HG03575 (cell line): Measurements from ENCODE around the gene MRO.
"Not testable (repeated sequence)": the region's sequence is repeated elsewhere in the genome, so short reads cannot be mapped to it uniquely, and the experiment has no call there.

Experiments used
- ATAC-seq: cut with Tn5 transposase; IDR thresholded peaks from one replicate; pipeline ENCODE4 v1.9.1; 2021; ENCODE audit not compliant: unreplicated experiment, insufficient number of reproducible peaks, low FRiP score; ENCODE audit errors: extremely low read depth

Gene MRO

GRCh38 chr18:50819728-50820378 is at the start of gene MRO:
MRO (minus strand) TSS chr18:50820016; CDS start chr18:50809400, 10,616 bp downstream.
- peak; percentile 71 for ATAC-seq

- no peak for ATAC-seq
Measured at GRCh38 chr18:50869150-50869549, 49.3 kb upstream of the MRO start.

- no peak for ATAC-seq
Measured at GRCh38 chr18:50866765-50867164, 46.9 kb upstream of the MRO start.

GRCh38 chr18:50863840-50864375 is 44.1 kb upstream of the MRO start:
- ATAC-seq, result no peak

GRCh38 chr18:50862401-50862800 is 42.6 kb upstream of the MRO start:
- ATAC-seq, result no peak

- no peak for ATAC-seq
Measured at GRCh38 chr18:50861617-50862016, 41.8 kb upstream of the MRO start.

GRCh38 chr18:50859793-50860555 is 40.2 kb upstream of the MRO start:
- no peak for ATAC-seq

- ATAC-seq, result no peak
Measured at GRCh38 chr18:50857694-50858093, 37.9 kb upstream of the MRO start.

GRCh38 chr18:50857166-50857565 is 37.4 kb upstream of the MRO start:
- ATAC-seq, result not testable (repeated sequence)

- ATAC-seq, result no peak
Measured at GRCh38 chr18:50855976-50856757, 36.4 kb upstream of the MRO start.

- no peak for ATAC-seq
Measured at GRCh38 chr18:50853863-50854271, 34.1 kb upstream of the MRO start.

GRCh38 chr18:50850307-50851065 is 30.7 kb upstream of the MRO start:
- ATAC-seq, result no peak

- no peak for ATAC-seq
Measured at GRCh38 chr18:50849419-50849821, 29.6 kb upstream of the MRO start.

- no peak for ATAC-seq
Measured at GRCh38 chr18:50848991-50849390, 29.2 kb upstream of the MRO start.

- ATAC-seq, result no peak
Measured at GRCh38 chr18:50848061-50848551, 28.3 kb upstream of the MRO start.

- no peak for ATAC-seq
Measured at GRCh38 chr18:50847192-50847591, 27.4 kb upstream of the MRO start.

- no peak for ATAC-seq
Measured at GRCh38 chr18:50844960-50845359, 25.1 kb upstream of the MRO start.

GRCh38 chr18:50844554-50844953 is 24.7 kb upstream of the MRO start:
- no peak for ATAC-seq

- no peak for ATAC-seq
Measured at GRCh38 chr18:50842846-50843245, 23.0 kb upstream of the MRO start.
